Spleen (tissue), 11 donors: ENCODE results near the gene ZNF784. TPM values are rescaled to one million over a fixed set of nuclear protein-coding genes. Genes with fewer than 3 reads are reported as not detected.

Source experiments
- DNase-seq: peaks from one replicate; pipeline ENCODE4 v3.0.0-alpha.2; 2020
- H3K27ac ChIP-seq, 8 donors: fragments of 200-600 bp; sonication (generic) in 7 of 8; 1 replicate in 4 of 8; 2 replicates in 4 of 8; pipeline versions ENCODE4 v1.5.0 to v1.8.0; 2016 to 2021; ENCODE audit warnings: inconsistent platforms in 4 of 8, mild to moderate bottlenecking in 4 of 8, moderate library complexity in 1 of 8
- H3K27me3 ChIP-seq, 7 donors: fragments of 200-600 bp; sonication (generic) in 6 of 7; replicated peaks in 1 of 7; 1 replicate in 4 of 7; 2 replicates in 3 of 7; pipeline versions ENCODE4 v1.5.0 to v1.8.0; 2016 to 2021; ENCODE audit warnings: inconsistent platforms in 3 of 7, mild to moderate bottlenecking in 1 of 7
- H3K36me3 ChIP-seq, 6 donors: fragments of 200-600 bp; sonication (generic) in 5 of 6; 1 replicate in 4 of 6; 2 replicates in 2 of 6; pipeline versions ENCODE4 v1.5.0 to v1.8.0; 2016 to 2021; ENCODE audit warnings: inconsistent platforms in 2 of 6
- H3K4me1 ChIP-seq, 6 donors: fragments of 200-600 bp; sonication (generic) in 5 of 6; 1 replicate in 3 of 6; 2 replicates in 3 of 6; pipeline versions ENCODE4 v1.5.0 to v1.8.0; 2016 to 2021; ENCODE audit warnings: inconsistent platforms in 3 of 6
- H3K4me3 ChIP-seq, 8 donors: fragments of 200-600 bp; sonication (generic) in 7 of 8; 1 replicate in 4 of 8; 2 replicates in 4 of 8; pipeline versions ENCODE4 v1.5.0 to v1.8.0; 2016 to 2021; ENCODE audit warnings: inconsistent platforms in 4 of 8, mild to moderate bottlenecking in 4 of 8, moderate library complexity in 2 of 8
- H3K9me3 ChIP-seq, 8 donors: fragments of 200-600 bp; sonication (generic) in 7 of 8; 1 replicate in 4 of 8; 2 replicates in 4 of 8; pipeline versions ENCODE4 v1.5.0 to v1.8.0; 2016 to 2021; ENCODE audit warnings: inconsistent platforms in 4 of 8
- CTCF ChIP-seq, 11 experiments: fragments of 200-600 bp in 7 of 11; fragments of 450-650 bp in 4 of 11; sonication (generic) in 4 of 11; IDR thresholded peaks in 8 of 11; conservative IDR thresholded peaks in 3 of 11; 1 replicate in 7 of 11; 2 replicates in 4 of 11; pipeline versions ENCODE4 v1.4.0 to v1.8.0; 2016 to 2021; ENCODE audit warnings: antibody characterized with exemption in 11 of 11, inconsistent platforms in 4 of 11, mild to moderate bottlenecking in 1 of 11
- POLR2A ChIP-seq, 3 donors: fragments of 450-650 bp; IDR thresholded peaks; one replicate each; pipeline ENCODE4 v1.5.1; 2017; ENCODE audit warnings: antibody characterized with exemption in 3 of 3, mild to moderate bottlenecking in 1 of 3
- POLR2AphosphoS5 ChIP-seq, 3 donors: sonication (generic); formaldehyde crosslinking; IDR thresholded peaks; one replicate each; pipeline ENCODE4 v1.5.1; 2017; ENCODE audit warnings: antibody characterized with exemption in 3 of 3
- WGBS, 5 donors: extraction: QIAGEN DNeasy Blood & Tissue Kit in 3 of 5; methylation state at CpG; one replicate each; pipeline versions ENCODE4 v1.1.5 to v1.1.7; 2013 to 2018; 5-methylcytosine and 5-hydroxymethylcytosine counted together
- intact Hi-C: fragments of 100-400 bp; cut with DNase I; formaldehyde crosslinking; loops from one replicate; pipeline ENCODE4 v1.15.0; 2023; ENCODE audit warnings: low total_unique reads
- polyA plus RNA-seq, 3 donors: library from polyadenylated mRNA; stranded (reverse); fragments of 200-250 nt; gene quantifications; one replicate each; pipeline ENCODE4 v1.2.1, GENCODE V29; 2013
- total RNA-seq, 7 donors: library from RNA; depleted of rRNA in 3 of 7; stranded (reverse); fragments of >200 nt in 3 of 7; fragmentation: NEBNext Ultra II Directional in 4 of 7; extraction: Animal tissue kit (Norgen Biotek cat#: 25700) in 4 of 7; gene quantifications; one replicate each; pipeline versions ENCODE4 v1.1.0 to v1.2.1, GENCODE V29; 2016 to 2021
- donor health status: healthy with polysubstance abuse.
- donor health status: DM: no; HTN: no; CAD: no; lungs with moderate emphysema.
- donor health status: DM: no; HTN: no; CAD: no.
- donor health status: Bipolar disorder and iron deficiency.
- donor health status: healthy.
- donor health status: DM: no; HTN: no; CAD: no.
- donor health status: DM: yes; HTN: yes; CAD: no.

The ZNF784 gene
- total and polyA plus RNA-seq, 10 donors: 3.3 to 10.0 (median 6.7) TPM

- WGBS, 5 donors: 0 to 1% (median 0%) methylated on average over 49 to 57 of the region's 57 CpGs
- Histone ChIP-seq H3K27me3 (no peaks in the 10 kb centered on the region), H3K27ac (peak overlapping the region; percentile 95 to 100 (median 99)), H3K36me3 (peaks cover 0 to 36% (median under 1%) of the 10 kb centered on the region in 6 donors), H3K4me1 (peaks cover 41 to 76% (median 58%) of the 10 kb centered on the region in 6 donors), H3K9me3 (no peaks in the 10 kb centered on the region), H3K4me3 (peak overlapping the region; percentile 75 to 100 (median 88))
- peak; percentile 99 for DNase-seq
- intact Hi-C loops: no loop called here
- peak in 2 of 3 donors; percentile 88 to 93 for TF ChIP-seq POLR2A (IDR thresholded peaks at IDR 0.05)
- peak; percentile 98 to 99 (median 99) for TF ChIP-seq POLR2AphosphoS5 (IDR thresholded peaks at IDR 0.05)
- peak; percentile 98 to 100 (median 99) for TF ChIP-seq CTCF (IDR thresholded peaks at IDR 0.05 in 8 of 11, conservative IDR thresholded peaks at IDR 0.05 in 3 of 11)
Measured at GRCh38 chr19:55653651-55654322, 29.4 kb upstream of the ZNF784 start.

- no peak for TF ChIP-seq POLR2A (IDR thresholded peaks at IDR 0.05)
- TF ChIP-seq POLR2AphosphoS5 (IDR thresholded peaks at IDR 0.05): no peak
- no peak for TF ChIP-seq CTCF (IDR thresholded peaks at IDR 0.05 in 8 of 11, conservative IDR thresholded peaks at IDR 0.05 in 3 of 11)
- Histone ChIP-seq H3K27ac (peak overlapping the region in 4 of 8 donors; percentile 99 to 100 (median 100)), H3K27me3 (peaks cover 0 to 9% (median 0%) of the 10 kb centered on the region in 7 donors), H3K4me1 (peaks cover 35 to 76% (median 56%) of the 10 kb centered on the region in 6 donors), H3K9me3 (no peaks in the 10 kb centered on the region), H3K36me3 (peaks cover 0 to 29% (median 0%) of the 10 kb centered on the region in 6 donors), H3K4me3 (peak overlapping the region in 1 of 8 donors; percentile 99)
- DNase-seq: peak; percentile 91
- WGBS, 5 donors: 84 to 87% (median 85%) methylated on average over 65 to 71 of the region's 71 CpGs
- intact Hi-C loops: no loop called here
Measured at GRCh38 chr19:55652311-55653128, 28.2 kb upstream of the ZNF784 start.

GRCh38 chr19:55651236-55651635, 26.9 kb upstream of the ZNF784 start:
- peak; percentile 82 for DNase-seq

More at GRCh38 chr19:55651236-55651635, 26.9 kb upstream of the ZNF784 start:
- intact Hi-C loops: no loop called here
- Histone ChIP-seq H3K36me3 (peaks cover 0 to 29% (median 0%) of the 10 kb centered on the region in 6 donors), H3K4me1 (peaks cover 32 to 76% (median 56%) of the 10 kb centered on the region in 6 donors), H3K9me3 (no peaks in the 10 kb centered on the region), H3K27me3 (peaks cover 0 to 9% (median 0%) of the 10 kb centered on the region in 7 donors), H3K4me3 (no peak overlapping the region), H3K27ac (no peak overlapping the region)
- no peak for TF ChIP-seq CTCF (IDR thresholded peaks at IDR 0.05 in 8 of 11, conservative IDR thresholded peaks at IDR 0.05 in 3 of 11)
- TF ChIP-seq POLR2A (IDR thresholded peaks at IDR 0.05): no peak
- no peak for TF ChIP-seq POLR2AphosphoS5 (IDR thresholded peaks at IDR 0.05)
- 83 to 95% (median 88%) methylated on average over 18 of the region's 18 CpGs for WGBS, 5 donors
